Stomach (tissue), 9 donors: ENCODE measurements around the gene TTLL12. TPM values are rescaled to one million over a fixed set of nuclear protein-coding genes. Genes with fewer than 3 reads are reported as not detected.

Experiments used
- DNase-seq, 2 donors: peaks; one replicate each; pipeline versions ENCODE4 v3.0.0 to v3.0.0-alpha.2; 2013 to 2019
- H3K27ac ChIP-seq, 5 donors: fragments of 200-600 bp in 4 of 5; sonication (generic) in 4 of 5; one replicate each; pipeline ENCODE4 v1.5.1; 2013 to 2019; ENCODE audit warnings: mild to moderate bottlenecking in 1 of 5, moderate library complexity in 1 of 5
- H3K27me3 ChIP-seq, 3 donors: fragments of 200-600 bp; sonication (generic); one replicate each; pipeline ENCODE4 v1.5.1; 2017 to 2019; ENCODE audit warnings: mixed run types in 1 of 3
- H3K36me3 ChIP-seq, 4 donors: fragments of 200-600 bp; sonication (generic); 1 replicate in 3 of 4; 2 replicates in 1 of 4; pipeline ENCODE4 v1.5.1; 2016 to 2019
- H3K4me1 ChIP-seq, 4 donors: fragments of 200-600 bp; sonication (generic); one replicate each; pipeline ENCODE4 v1.5.1; 2016 to 2019
- H3K4me3 ChIP-seq, 4 donors: fragments of 200-600 bp; sonication (generic) in 3 of 4; one replicate each; pipeline ENCODE4 v1.5.1; 2016 to 2019; ENCODE audit warnings: mild to moderate bottlenecking in 1 of 4
- H3K9me3 ChIP-seq, 4 donors: fragments of 200-600 bp; sonication (generic); one replicate each; pipeline ENCODE4 v1.5.1; 2016 to 2019
- EP300 ChIP-seq: sonication (generic); formaldehyde crosslinking; IDR thresholded peaks from one replicate; pipeline ENCODE4 v1.6.1; 2017; ENCODE audit warnings: antibody characterized with exemption
- POLR2A ChIP-seq, 4 donors: fragments of 450-650 bp; IDR thresholded peaks; one replicate each; pipeline ENCODE4 v1.6.1; 2016; ENCODE audit warnings: antibody characterized with exemption in 4 of 4, control low read depth in 2 of 4, mild to moderate bottlenecking in 1 of 4, moderate library complexity in 1 of 4
- POLR2AphosphoS5 ChIP-seq, 3 donors: sonication (generic); formaldehyde crosslinking; IDR thresholded peaks; one replicate each; pipeline ENCODE4 v1.6.1; 2016; ENCODE audit warnings: antibody characterized with exemption in 3 of 3
- WGBS, 5 donors: extraction: QIAGEN DNeasy Blood & Tissue Kit in 3 of 5; methylation state at CpG; one replicate each; pipeline versions ENCODE4 v1.1.5 to v1.1.7; 2013 to 2018; 5-methylcytosine and 5-hydroxymethylcytosine counted together
- intact Hi-C: fragments of 100-400 bp; cut with DNase I; formaldehyde crosslinking; loops from one replicate; pipeline ENCODE4 v1.15.1; 2023; ENCODE audit warnings: low total_unique reads
- polyA plus RNA-seq, 3 donors: library from polyadenylated mRNA; stranded (reverse); fragments of 200-250 nt; gene quantifications; one replicate each; pipeline ENCODE4 v1.2.3, GENCODE V29; 2013
- total RNA-seq, 5 donors: library from RNA; depleted of rRNA; stranded (reverse); fragments of >200 nt; gene quantifications; one replicate each; pipeline versions ENCODE4 v1.1.0 to v1.2.3, GENCODE V29; 2014 to 2016
- TF ChIP-seq, protein P1 (sequence below), 7 experiments: fragments of 450-650 bp in 4 of 7; fragments of 200-600 bp in 3 of 7; sonication (generic) in 3 of 7; IDR thresholded peaks; one replicate each; pipeline ENCODE4 v1.5.1; 2016 to 2019; ENCODE audit warnings: antibody characterized with exemption in 7 of 7, control low read depth in 2 of 7, mild to moderate bottlenecking in 1 of 7
- donor health status: healthy with polysubstance abuse.
- donor health status: Bipolar disorder and iron deficiency.
- donor health status: healthy.

TTLL12 gene
- total and polyA plus RNA-seq, 8 donors: 4.1 to 64.3 (median 30.1) TPM

GRCh38 chr22:43233529-43233928 lies 46.6 kb upstream of the TTLL12 start:
- Histone ChIP-seq H3K27me3 (peaks cover 0 to 39% (median 0%) of the 10 kb centered on the region in 3 donors), H3K4me1 (peaks cover 0 to 9% (median 4%) of the 10 kb centered on the region in 4 donors), H3K4me3 (no peak overlapping the region), H3K27ac (no peak overlapping the region), H3K9me3 (no peaks in the 10 kb centered on the region), H3K36me3 (no peaks in the 10 kb centered on the region)
- WGBS, 5 donors: 79 to 85% (median 82%) methylated on average over 6 of the region's 6 CpGs
- intact Hi-C loops: no loop called here
- no peak for DNase-seq
- TF ChIP-seq EP300 (no peak), POLR2A (IDR thresholded peaks at IDR 0.05) (no peak), POLR2AphosphoS5 (IDR thresholded peaks at IDR 0.05) (no peak)
- TF ChIP-seq, protein P1, sequence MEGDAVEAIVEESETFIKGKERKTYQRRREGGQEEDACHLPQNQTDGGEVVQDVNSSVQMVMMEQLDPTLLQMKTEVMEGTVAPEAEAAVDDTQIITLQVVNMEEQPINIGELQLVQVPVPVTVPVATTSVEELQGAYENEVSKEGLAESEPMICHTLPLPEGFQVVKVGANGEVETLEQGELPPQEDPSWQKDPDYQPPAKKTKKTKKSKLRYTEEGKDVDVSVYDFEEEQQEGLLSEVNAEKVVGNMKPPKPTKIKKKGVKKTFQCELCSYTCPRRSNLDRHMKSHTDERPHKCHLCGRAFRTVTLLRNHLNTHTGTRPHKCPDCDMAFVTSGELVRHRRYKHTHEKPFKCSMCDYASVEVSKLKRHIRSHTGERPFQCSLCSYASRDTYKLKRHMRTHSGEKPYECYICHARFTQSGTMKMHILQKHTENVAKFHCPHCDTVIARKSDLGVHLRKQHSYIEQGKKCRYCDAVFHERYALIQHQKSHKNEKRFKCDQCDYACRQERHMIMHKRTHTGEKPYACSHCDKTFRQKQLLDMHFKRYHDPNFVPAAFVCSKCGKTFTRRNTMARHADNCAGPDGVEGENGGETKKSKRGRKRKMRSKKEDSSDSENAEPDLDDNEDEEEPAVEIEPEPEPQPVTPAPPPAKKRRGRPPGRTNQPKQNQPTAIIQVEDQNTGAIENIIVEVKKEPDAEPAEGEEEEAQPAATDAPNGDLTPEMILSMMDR (IDR thresholded peaks at IDR 0.05): no peak

DNA sequence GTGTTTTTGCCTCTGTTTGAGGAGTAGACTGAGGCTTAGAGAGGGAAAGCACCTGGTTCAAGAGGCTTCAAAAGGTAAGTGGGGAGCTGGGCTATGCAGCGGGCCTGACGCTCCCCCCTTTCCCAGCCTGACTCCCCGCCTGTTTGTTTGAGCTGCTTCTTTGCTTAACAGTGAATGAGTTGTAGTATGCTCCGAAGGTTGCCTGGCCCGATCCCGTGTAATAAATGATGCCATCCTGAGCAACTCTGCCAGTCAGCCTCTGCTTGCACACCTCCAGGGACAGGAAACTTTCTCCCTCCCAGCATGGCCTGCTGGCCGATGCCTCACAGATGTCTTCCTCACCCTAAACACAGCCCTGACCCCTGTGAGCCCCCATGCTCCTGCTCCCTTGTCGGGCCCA lies 45.5 kb upstream of the TTLL12 start:
- Histone ChIP-seq H3K4me1 (peaks cover 0 to 9% (median 4%) of the 10 kb centered on the region in 4 donors), H3K4me3 (no peak overlapping the region), H3K27me3 (peaks cover 0 to 40% (median 0%) of the 10 kb centered on the region in 3 donors), H3K9me3 (no peaks in the 10 kb centered on the region), H3K36me3 (no peaks in the 10 kb centered on the region), H3K27ac (no peak overlapping the region)
- no peak for DNase-seq
- 63 to 76% (median 72%) methylated on average over 8 of the region's 8 CpGs for WGBS, 5 donors
- TF ChIP-seq EP300 (no peak), POLR2A (IDR thresholded peaks at IDR 0.05) (no peak), POLR2AphosphoS5 (IDR thresholded peaks at IDR 0.05) (no peak)
- TF ChIP-seq, protein P1 (IDR thresholded peaks at IDR 0.05): no peak
- intact Hi-C loops: no loop called here

GRCh38 chr22:43231724-43232034 lies 44.7 kb upstream of the TTLL12 start:
- TF ChIP-seq EP300: no peak
- TF ChIP-seq POLR2AphosphoS5 (IDR thresholded peaks at IDR 0.05): no peak
- no peak for TF ChIP-seq POLR2A (IDR thresholded peaks at IDR 0.05)
- TF ChIP-seq, protein P1 (IDR thresholded peaks at IDR 0.05): no peak
- no peak overlapping the region for H3K4me3 ChIP-seq
- H3K4me1 ChIP-seq: peaks cover 0 to 11% (median 5%) of the 10 kb centered on the region in 4 donors
- no peak overlapping the region for H3K27ac ChIP-seq
- H3K36me3 ChIP-seq: no peaks in the 10 kb centered on the region
- H3K9me3 ChIP-seq: no peaks in the 10 kb centered on the region
- H3K27me3 ChIP-seq: peaks cover 0 to 40% (median 0%) of the 10 kb centered on the region in 3 donors
- DNase-seq: no peak
- 66 to 76% (median 76%) methylated on average over 15 of the region's 15 CpGs for WGBS, 5 donors
- intact Hi-C loops: no loop called here

- H3K27me3 ChIP-seq: peaks cover 0 to 40% (median 0%) of the 10 kb centered on the region in 3 donors
- no peak overlapping the region for H3K27ac ChIP-seq
- H3K4me3 ChIP-seq: no peak overlapping the region
- no peaks in the 10 kb centered on the region for H3K36me3 ChIP-seq
- intact Hi-C loops: no loop called here
- H3K4me1 ChIP-seq: peaks cover 0 to 16% (median 4%) of the 10 kb centered on the region in 4 donors
- no peaks in the 10 kb centered on the region for H3K9me3 ChIP-seq
- no peak for TF ChIP-seq POLR2AphosphoS5 (IDR thresholded peaks at IDR 0.05)
- TF ChIP-seq, protein P1 (IDR thresholded peaks at IDR 0.05): peak in 5 of 7 experiments; percentile 78 to 88 (median 86)
- 12 to 22% (median 16%) methylated on average over 22 to 23 of the region's 23 CpGs for WGBS, 5 donors
- DNase-seq: peak; percentile 66 to 84
Observed at GRCh38 chr22:43230971-43231723, 44.2 kb upstream of the TTLL12 start.
